Measurements from ENCODE around the gene PODXL.

PODXL gene

DNA sequence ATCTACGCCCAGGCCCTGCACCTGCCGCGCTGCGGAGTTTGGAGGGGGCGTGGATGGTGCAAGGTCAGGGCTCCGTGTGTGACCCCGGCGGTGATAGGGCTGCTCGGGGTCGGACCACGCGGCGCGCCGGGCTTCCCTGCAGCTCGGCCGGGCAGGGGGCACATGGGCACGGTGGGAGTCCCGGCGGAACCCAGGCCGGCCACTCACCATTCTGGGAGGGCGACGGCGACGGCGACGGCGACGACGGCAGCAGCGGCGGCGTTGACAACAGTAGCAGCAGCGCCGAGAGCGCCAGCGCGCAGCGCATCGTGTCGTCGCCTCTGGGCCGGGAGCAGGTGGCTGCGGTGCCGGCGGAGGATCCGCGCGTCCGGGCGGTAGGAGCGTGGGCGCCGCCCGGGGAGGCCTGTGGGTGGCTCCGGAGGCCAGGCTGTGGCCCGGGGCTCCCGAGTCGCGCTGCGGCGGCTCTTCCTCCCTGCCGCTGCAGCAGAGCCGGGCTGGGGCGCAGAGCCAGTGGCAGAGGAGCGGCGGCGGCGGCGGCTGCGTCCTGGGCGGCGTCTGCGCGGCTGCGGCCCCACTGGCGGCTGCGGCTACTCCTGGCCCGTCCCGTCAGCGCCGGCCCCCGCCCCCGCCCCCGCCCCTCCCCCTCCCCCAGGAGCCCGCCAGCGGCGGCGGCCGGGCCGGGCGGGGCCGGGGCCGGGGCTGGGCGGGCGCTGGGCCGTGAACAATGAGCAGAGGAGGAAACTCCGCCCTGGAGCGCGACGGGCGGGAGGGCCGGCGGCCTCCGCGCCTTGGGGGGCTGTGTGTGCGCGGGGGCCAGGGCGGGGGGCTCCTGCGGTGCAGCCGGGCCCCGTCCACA lies at the start of gene PODXL:
PODXL (minus strand) TSS at position 576 of the 856 bp plus-strand sequence; CDS start at position 307, 269 bp downstream.
- peak; percentile 75 for DNase-seq (ENCODE audit: low read depth, low spot score)

DNA sequence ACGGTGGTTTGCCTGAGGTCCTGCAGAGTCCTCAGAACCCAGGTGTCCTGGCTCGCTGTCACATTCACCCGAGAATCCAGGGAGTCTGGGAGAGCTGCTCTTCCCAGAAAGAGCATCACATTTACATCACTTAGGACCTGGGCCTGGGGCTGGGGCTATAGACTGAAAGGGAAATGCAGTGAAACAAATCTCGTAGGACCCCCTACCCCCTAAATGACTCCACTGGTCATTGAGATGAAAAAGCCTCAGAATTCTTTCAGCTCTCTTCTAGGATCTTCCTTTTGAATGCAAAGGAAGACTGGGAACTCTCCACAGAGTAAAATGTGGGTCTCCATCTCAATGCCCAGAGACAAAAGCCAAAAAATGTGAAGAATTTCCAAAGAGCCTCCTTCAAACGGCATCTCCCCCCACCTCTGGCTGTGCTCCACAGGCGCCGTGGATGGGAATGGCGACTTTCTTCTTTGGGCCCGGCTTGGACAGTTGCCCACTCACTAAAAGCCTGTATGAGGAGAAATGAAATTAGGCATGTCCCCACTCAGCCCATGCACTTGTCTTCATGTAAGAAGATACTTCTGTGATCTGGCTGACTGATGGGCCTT lies 49.0 kb upstream of the PODXL start:
- DNase-seq (ENCODE audit: low read depth, low spot score) = peak; percentile 88

DNA sequence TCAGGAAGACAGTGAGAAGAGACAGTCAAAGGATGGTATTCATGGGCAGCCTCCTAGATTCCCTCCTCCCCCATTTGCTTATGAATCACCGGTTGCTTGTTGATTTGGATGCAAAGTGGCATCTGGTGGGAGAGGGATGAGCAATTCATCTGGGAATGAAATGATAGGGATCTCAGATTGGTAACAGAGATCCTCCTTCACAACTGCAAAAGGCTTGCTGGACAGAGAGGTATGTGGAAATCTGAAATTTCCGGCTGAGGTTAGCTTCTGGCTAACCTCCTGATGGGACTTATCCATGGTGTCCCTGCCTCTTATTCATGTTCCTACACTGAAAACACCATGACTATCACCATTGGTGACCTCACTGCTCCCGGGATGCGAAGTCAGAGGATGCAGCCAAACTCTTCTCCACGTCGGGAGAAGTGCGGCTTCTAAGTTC lies 48.4 kb upstream of the PODXL start:
- DNase-seq (ENCODE audit: low read depth, low spot score) = peak; percentile 82

DNA sequence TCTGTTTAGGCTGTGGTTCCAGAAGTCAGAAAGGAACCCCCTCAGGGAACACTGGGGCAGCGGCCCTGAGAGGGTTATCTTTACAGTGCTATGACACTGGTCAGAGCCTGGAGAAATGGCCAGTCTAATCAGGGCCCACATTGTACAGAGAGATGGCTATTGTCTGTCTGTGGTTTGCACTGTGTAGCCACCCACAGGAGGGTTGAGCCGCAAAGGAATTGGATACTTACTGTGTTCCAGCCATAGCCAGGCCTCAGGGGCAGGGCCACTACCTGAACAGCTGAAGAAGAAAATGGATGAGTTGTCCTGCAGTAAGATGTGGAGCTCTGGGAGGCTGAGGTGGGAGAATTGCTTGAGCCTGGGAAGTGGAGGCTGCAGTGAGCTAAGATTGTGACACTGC lies 47.5 kb upstream of the PODXL start:
- peak; percentile 60 for DNase-seq (ENCODE audit: low read depth, low spot score)

GRCh38 chr7:131602994-131603372 lies 46.6 kb upstream of the PODXL start:
- DNase-seq (ENCODE audit: low read depth, low spot score) = no peak

GRCh38 chr7:131602304-131602993 lies 46.0 kb upstream of the PODXL start:
- no peak for DNase-seq (ENCODE audit: low read depth, low spot score)

- DNase-seq (ENCODE audit: low read depth, low spot score) = no peak
Measured at GRCh38 chr7:131600085-131600881, 43.9 kb upstream of the PODXL start.

- no peak for DNase-seq (ENCODE audit: low read depth, low spot score)
Measured at GRCh38 chr7:131596785-131597184, 40.4 kb upstream of the PODXL start.

DNA sequence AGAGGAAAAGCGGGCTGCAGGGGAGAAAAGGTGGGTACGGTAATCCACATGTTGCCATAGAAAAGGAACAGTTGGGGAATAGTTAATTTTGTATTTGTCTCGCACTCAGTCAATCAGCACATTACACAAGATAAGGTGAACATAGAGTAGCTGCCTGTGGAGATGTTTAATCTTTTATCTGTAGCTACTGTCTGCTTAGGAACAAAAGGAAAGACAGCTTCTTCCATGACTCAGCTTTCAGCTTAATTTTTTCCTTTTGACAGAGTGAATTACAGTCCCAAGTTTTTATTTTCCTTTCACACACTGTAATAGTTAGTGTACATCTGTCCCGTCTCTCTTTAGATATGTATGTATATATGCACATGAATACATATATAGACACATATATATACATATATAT lies 39.3 kb upstream of the PODXL start:
- no peak for DNase-seq (ENCODE audit: low read depth, low spot score)

DNA sequence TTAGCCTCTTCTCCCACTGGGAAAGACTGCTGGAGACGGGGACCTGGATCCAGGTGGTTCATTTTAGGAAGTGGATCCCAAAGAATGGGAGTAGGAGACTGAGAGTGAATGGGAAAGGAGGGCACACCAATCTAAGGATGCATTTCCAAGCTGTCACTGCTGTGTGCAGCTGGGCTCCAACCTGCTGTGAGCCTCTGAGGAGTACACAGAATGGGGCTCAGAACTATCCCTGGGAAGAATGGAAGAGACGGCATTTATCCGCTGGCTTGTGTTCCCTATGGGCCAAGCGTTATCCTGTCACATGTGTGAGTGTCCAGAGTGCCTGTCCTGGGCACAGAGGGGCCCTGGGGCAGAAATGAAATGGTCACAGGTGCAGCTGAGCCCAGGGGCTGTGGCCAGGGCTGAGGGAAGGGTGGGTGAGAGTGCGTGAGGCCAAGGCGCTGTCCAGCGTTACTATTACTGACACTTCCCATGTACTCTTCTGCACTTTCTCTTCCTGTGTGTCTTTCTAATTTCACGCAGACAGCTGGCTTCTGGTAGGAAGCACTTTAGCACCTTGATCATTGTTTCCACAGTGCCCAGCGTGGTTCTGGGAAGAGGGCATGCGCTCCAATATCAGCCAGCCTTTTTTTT lies 35.4 kb upstream of the PODXL start:
- peak; percentile 61 for DNase-seq (ENCODE audit: low read depth, low spot score)

GRCh38 chr7:131587315-131587923 lies 31.0 kb upstream of the PODXL start:
- no peak for DNase-seq (ENCODE audit: low read depth, low spot score)

DNA sequence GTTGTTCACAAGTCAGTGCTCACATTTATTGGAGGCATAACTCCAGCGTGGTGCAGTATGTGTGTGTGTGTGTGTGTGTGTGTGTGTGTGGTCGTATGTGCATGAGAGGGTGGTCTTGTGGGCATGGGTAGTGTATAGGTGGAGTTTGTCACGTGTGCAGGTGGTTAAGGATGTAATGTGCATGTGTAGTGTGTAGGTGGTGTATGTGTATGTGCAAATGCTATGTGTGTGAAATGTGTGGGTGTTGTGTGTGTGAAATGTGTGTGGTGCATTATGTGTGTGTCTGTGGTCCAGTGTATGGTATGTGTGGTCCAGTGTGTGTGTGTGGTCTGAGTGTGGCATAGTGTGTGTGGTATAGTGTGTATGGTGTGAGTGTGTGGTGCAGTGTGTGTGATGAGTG lies 30.3 kb upstream of the PODXL start:
- no peak for DNase-seq (ENCODE audit: low read depth, low spot score)

DNA sequence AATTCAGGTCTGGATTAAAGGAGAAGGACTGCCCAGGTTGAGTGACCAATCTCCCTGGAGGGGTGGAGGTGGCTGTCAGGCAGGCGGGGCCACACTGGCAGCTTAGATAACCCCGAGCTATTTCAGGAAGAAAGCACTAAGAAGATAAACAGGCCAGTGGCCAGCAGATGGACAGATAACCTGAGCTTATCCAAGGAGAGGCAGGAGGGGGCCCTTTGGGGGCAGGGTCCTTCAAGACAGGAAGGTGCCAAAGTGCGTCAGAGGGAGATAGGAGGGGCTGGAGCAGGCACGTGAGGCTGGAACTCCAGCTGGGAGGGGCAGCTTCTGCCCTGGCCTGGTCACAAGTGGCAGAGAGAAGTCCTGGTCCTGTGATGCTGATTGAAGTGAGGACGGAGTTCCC lies 29.8 kb upstream of the PODXL start:
- peak; percentile 95 for DNase-seq (ENCODE audit: low read depth, low spot score)

DNA sequence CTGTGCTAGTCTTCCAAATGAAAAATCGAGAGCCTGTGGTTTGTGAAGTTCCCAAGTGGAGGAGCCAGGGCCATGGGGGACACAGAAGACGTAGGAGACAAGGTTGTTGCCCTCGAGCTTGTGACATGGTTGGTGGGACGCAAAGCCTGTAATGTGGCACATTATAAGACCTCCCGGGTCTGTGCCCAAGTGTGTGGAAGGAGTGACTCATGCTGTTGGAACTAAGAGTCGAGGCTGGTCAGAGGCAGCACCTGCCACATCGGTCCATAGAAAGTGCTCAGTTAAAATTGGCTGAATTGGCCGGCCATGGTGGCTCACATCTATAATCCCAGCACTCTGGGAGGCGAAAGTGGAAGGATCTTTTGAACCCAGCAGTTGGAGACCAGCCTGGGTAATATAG lies 27.0 kb upstream of the PODXL start:
- DNase-seq (ENCODE audit: low read depth, low spot score) = no peak

- no peak for DNase-seq (ENCODE audit: low read depth, low spot score)
Measured at GRCh38 chr7:131581241-131582051, 25.0 kb upstream of the PODXL start.

DNA sequence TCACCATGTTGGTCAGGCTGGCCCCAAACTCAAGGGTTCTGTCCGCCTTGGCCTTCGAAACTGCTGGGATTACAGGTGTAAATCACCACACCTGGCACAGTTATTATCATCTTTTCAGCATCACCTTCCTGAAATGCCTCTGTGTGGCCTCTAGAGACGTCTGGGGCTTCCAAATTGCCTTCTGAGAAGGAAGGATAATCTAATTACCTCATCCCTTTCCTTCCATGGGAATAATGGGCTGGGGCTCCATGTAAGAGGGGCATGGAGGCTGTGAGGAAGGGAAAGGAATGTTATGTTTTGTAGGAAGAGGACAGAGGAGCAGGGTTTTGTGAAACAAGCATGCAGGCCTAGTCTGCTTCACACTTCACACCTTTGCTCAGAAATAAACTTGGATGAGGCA lies 22.2 kb upstream of the PODXL start:
- DNase-seq (ENCODE audit: low read depth, low spot score) = no peak

DNA sequence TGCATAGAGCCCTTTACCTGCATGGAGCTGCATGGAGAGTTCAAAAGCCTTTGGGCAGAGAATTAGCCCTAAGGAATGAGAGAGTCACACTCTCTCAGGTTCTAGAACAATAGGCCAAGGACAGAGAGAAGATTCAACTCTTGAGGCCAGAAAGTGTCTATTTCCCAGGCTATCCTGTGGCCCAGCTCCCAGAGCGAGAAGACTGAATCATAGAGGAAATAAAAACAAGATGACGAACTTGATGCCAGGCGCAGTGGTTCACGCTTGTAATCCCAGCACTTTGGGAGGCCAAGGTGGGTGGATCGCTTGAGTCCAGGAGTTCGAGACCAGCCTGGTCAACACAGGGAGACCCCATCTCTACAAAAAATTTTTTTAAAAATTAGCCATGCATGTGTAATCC lies 18.3 kb upstream of the PODXL start:
- DNase-seq (ENCODE audit: low read depth, low spot score) = no peak

DNA sequence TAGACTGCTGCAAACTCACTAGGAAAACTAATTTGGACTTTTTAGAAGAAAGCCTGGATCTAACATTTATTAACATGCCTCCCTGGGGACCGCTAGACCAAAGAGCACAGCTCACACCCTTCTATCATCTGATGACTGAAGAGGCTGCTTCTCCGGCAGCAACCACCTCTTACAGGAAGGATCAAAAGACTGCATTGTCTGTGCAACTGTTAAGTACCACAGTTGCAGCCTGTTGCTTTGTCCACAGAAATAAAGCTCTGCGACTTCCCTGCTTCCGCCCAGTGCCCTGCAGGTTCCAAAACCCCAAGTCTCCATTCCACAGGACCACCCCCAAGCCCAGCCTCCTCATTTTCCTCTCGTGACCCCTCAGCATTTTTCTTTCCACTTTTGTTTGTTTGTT lies 14.0 kb upstream of the PODXL start:
- no peak for DNase-seq (ENCODE audit: low read depth, low spot score)

DNA sequence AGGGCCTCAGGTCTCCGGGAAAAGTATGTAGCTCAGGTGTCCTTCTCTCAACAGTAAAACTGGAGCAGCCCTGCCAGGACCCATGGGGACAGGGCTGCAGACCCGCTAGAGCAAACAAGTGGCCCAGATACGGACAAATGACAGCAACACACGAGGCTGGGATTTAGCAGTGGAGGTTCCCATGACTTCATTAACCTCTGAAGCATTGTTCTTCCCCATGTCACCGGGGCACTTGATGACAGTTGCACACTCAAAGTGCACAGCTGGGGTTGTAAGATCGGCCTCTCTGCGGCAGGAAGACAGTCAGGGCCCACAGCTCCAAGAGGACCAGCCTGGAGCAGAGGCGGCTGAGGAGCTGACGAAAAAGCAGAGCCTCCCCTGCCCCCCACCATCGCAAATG lies 12.5 kb upstream of the PODXL start:
- no peak for DNase-seq (ENCODE audit: low read depth, low spot score)

- DNase-seq (ENCODE audit: low read depth, low spot score) = no peak
Measured at GRCh38 chr7:131568510-131568909, 12.1 kb upstream of the PODXL start.

Measured in ELF-1 (cell line).